Stimulated activated CD8-positive, alpha-beta memory T cell treated with anti-CD3 and anti-CD28 coated beads, Interleukin-4, amount 100 ng/mL, for 48 hours (primary cell): ENCODE results near the gene P2RY6.
"Not testable (repeated sequence)": the region's sequence is repeated elsewhere in the genome, so short reads cannot be mapped to it uniquely, and the experiment has no call there.

Experiments
- DNase-seq: peaks from one replicate; pipeline ENCODE4 v3.0.0-alpha.2; 2020

P2RY6 gene, protein sequence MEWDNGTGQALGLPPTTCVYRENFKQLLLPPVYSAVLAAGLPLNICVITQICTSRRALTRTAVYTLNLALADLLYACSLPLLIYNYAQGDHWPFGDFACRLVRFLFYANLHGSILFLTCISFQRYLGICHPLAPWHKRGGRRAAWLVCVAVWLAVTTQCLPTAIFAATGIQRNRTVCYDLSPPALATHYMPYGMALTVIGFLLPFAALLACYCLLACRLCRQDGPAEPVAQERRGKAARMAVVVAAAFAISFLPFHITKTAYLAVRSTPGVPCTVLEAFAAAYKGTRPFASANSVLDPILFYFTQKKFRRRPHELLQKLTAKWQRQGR

DNA sequence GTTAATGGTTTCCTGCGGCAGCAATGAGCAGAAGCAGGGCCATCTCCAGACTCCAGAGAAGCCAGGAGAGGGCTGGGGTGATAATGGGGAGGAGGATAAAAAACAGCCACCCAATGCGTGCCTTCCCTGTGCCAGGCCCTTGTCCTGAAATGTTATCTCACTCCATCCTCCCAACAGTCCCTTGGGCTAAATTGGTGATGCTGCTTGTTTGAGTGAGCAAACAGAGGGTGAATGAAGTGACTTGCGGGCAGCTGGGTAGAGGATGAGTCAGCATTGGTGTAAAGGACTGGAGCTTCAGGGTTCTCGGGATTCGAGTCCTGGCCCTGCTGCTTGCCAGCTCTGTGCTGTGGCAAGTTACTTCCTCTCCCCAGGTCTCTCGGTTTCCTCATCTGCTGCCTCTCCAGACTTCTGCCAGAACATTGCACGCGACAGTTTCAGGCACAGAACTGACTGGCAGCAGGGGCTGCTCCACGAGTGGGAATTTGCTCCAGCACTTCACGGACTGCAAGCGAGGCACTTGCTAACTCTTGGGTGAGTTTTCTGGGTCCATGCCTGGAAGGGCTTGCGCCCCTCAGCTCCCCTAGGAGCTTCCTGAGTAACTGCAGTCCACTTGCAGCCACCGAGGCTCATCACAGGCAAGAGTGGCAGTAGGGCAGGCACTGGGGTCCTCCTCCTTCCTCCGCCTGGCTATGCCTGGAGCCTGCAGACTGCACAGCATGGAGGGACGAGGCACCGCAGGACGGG lies at the start of gene P2RY6:
TSS of gene P2RY6 (plus strand) at position 403 of the 744 bp plus-strand sequence. CDS start 24,181 bp downstream, outside the sequence.
- no peak for DNase-seq

DNA sequence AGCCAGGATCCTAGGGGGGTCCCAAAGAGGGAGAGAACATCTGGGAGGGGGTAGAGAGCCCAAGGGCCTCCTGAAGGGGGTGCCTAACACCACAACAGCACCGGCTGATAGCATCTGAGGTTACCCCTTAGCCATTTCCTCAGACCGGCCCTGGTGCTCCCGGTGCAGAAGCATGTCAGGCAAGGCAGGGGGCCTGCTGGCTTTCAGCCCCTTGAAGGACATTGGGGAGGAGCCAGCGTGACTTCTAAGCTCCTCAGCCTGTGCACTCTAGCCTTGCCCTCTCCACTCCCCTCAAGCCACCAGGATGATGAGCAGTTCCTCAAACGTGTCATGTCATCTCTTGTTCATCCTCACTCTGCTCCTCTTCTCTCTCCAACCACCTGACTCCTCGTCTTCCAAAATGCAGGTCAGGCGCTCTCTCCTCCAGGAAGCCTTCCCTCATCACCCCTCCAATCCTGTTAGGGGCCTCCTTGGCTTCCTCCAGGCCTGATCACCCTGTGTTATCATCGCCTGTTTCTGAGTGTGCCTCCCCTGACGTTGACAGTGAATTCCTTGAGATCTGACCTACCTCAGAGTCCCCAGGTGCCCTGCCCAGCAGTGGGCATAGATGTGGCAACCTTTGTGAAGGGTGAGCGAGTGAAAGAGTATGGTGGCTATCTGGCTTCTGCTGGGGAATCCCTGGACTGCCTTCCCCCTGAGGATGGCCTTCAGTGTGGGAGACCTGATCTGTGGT lies 48.0 kb upstream of the P2RY6 start:
- no peak for DNase-seq

DNA sequence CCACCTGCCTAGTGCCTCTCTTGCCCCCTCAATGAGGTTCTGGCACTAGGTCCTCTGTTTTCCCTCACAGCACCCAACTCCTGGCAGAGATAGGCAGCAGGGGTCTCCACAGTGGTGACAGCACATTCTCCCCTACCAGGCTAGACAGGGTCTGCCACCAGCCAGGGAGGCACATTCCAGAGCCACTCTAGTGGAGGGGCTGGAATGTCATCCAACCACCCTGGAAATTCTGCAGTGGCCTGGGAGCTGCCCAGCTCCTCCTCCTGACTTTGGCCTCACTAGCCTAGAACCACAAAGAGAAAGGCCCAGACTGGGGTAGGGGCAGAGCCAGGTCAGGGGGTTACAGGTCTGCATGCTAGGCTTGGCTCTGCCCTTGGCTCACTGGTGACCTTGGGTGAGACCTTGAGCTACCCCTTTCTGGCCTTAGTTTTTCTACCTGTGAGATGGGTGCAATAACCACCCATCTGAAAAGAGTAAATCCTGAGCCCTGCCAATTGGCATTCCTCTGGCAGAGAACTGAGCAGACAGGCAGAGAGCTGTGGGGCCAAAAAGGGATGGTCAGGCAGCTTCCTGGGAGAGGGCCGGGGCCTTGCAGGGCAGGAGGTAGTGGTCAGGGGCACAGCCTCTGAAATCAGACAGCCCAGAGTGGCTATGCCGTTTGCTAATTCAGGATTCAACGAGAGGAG lies 47.0 kb upstream of the P2RY6 start:
- DNase-seq, result no peak

DNA sequence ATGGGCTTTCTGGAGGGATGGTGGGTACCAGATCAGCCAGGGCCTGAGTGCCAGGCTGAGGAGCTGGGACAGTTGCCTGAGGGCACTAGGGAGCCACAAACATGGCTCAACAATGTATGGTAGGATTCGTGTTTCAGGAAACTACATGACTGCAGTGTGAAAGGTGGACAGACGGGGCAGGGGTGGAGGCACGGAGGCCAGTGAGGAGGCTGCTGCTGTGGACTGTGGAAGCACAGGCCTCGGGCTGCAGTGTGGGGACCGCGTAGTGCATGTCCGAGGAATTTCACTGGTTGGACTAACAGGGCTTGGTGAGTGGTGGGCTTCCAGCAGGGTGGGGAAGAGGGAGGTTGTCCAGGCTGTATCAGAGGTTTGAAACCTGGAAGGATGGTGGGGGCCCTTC lies 46.3 kb upstream of the P2RY6 start:
- no peak for DNase-seq

DNA sequence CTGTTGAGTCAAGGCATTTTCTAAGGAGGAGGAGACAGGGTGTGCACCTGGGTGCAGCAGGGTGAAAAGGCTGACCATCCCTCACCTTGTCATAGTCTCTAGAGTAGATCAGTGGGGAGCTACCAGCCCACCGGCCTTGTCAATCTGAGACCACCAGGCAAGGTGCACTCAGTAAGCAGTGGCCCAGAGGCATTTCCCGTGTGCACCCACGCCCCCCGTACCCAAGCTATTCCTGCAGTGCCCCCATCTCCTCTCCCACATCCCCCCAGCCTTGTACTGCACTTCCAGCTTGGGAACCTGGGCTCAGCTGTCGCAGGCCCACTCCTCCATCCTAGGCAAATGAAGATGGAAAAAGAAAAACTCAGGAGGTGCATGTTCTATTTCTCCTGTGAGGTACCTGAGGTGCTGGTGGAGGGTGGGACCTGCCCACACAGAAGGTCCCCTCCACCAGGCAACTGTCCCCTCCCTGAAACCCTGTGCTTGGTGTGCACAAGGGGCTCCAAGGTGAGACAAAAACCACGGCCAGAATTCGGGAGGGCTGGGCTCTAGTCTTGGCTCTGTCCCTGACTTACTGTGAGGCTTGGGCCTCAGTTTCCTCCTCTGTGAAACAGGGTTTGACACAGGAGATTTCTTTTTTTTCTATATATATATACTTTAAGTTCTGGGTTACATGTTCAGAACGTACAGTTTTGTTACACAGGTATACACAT lies 45.7 kb upstream of the P2RY6 start:
- no peak for DNase-seq

DNA sequence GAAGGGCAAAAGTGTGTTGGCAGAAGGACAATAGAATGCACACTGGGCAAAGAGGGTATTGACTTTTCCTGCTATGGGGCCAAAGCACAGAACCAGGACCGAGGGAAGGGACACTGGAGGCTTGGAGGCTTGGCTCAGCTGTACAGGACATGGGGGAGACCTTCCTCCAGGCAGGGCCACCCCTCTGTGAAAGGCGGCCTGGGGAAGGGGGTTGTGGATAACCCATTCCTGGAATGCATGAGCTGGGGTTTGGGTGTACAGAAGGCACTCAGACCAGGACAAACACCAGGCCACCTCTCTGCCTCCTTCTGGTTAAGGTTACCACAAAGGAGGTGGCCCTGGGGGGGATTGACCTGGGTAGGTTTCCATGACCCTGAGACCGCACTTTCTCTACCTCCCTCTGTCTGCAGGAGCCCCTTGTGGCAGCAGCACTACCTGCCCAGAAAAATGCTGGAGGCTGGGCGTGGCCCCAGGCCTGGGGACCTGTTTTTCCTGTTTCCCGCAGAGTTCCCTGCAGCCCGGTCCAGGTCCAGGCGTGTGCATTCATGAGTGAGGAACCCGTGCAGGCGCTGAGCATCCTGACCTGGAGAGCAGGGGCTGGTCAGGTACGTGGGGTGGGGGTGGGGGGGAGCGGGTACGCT lies 44.4 kb upstream of the P2RY6 start:
- DNase-seq, result no peak

DNA sequence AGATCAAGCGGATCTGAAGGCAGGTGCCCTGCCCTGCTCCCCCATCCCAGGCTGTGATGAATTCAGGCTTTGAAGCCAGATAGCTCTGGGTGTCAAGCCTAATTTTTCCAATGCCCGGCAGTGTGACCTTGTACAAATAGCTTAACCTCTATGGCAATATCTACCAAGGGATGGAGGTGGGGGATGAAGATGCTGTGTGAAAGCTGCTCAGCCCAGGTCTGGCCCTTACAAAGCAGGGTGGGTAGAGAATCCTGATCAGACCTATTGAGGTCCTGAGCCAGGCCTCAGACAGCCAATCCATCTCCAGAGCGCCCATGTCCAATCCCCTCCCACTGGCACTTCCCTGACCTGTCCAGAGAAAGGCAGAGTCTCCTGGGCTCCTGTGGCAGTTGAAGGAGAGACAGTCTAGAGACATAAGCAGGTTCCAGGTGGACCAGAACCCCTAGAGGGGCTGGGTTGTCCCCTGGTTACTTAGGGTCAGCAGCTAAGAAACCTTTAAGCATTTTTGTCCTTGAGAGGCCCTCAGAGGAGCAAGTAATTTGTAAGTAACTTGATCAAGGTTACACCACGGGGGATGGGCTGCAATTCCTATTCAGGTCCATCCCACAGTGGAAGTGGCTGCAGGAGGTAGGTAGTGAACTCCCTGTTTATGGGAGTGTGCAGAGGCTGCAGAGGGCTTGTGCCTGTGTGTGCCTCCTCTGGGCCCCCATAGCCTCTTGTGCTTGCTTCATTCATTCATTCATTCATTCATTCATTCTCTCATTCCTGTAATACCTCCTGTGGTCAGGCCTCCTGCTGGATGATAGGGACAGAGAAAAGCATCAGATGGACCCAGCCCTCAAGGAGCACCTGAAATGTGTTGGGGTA lies 43.6 kb upstream of the P2RY6 start:
- no peak for DNase-seq

DNA sequence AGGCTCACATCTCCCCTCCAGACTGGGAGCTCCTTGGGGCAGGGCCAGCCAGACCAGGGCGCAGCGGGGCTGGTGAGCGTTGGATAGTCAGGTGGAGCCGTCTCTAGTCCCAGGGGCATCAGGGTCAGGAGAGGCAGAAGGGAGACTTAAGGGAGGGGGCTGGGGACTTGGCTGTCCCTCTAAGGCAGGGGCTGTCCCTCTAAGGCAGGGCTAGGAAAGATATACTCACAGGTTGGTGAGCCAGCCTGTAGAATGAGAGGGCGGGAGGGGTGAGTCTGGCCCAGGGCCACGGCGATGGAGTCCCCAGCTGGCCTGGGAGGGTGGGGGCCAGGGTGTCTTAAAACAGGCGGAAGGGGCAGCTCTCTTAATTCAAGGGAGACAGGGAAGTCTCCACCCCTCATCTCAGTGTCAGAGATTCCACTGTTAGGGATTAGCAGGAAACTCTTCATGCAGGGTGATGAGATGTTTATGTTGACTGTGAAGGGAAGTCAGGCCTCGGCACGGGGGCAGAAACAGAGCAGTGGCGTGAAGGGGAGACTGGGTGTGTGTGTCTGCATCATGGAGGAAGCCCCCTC lies 42.7 kb upstream of the P2RY6 start:
- DNase-seq, result no peak

DNA sequence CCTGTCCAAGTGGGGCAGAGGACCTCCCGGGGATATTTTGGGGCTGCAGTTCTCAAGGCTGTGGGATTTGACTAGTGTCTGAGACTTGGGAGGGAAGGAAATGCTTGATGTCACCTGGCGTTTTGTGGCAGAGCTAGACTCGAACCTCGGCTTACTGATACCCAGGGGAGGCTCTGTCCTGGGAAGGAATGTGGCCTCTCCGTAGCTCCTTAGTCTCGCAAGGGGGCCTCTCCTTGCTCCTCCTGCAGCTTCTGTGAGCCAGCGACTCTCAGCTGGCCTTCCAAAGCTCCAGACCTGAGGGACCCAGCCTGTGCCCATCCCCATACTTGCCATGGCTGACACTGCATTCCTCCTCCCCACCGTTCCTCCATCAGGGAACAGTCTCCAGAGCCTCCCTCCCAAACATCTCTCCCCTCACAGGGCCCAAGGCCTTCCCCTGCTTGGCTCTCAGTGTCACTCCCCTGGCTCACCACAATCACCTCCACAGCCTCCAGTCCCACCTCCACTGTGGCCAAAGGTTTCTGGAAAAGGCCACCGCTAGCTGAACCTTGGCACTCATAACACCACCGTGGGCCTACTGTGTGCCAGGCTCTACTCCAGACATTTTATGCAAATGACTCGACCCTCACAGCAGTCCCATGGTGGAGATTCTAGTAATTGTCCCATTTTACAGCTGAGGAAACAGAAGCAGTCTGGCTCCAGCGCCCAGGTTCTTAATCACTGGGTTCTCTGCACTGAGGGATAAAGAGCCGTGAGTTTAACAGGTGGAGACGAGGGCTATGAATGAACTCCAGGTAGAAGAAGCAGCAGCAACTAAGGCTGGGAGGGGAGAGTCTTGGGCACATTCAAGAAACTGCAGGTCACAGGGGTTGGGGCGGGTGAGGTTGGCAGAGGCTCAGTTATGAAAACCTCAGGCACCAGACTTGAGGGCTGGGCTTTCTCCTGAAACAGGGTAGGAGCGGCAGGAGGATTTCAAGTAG lies 42.0 kb upstream of the P2RY6 start:
- no peak for DNase-seq

DNA sequence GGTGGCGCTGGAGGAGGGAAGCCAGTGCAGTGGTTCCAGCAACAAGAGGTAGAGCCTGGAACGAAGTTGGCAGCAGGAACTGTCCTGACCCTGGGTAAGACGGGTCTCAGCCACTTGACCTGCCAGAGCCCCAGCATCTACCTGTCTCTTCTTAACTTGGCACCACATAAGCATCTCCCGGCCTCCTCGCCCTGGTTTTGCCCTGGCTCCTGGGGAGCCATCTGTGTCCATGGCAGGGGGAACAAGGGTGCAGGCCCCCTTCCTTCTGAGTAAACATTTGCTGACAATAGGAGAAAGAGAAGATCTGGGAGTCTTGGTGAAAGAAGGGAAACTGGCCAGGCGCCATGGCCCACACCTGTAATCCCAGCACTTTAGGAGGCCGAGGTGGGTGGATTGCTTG lies 41.2 kb upstream of the P2RY6 start:
- DNase-seq, result no peak

DNA sequence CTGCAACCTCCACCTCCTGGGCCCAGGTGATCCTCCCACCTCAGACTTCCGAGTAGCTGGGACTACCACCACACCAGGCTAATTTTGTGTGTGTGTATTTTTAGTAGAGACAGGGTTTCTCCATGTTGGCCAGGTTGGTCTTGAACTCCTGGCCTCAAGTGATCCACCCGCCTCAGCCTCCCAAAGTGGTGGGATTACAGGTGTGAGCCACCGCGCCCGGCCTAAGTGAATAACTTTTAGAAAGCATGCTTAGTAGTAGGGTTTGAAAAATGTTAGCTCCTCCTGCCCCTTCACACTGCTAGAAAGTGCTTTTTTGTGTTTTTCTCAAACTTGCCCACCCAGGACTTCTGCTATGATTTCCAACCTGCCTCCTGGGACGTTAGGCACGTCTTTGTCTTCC lies 39.7 kb upstream of the P2RY6 start:
- DNase-seq, result not testable (repeated sequence)

DNA sequence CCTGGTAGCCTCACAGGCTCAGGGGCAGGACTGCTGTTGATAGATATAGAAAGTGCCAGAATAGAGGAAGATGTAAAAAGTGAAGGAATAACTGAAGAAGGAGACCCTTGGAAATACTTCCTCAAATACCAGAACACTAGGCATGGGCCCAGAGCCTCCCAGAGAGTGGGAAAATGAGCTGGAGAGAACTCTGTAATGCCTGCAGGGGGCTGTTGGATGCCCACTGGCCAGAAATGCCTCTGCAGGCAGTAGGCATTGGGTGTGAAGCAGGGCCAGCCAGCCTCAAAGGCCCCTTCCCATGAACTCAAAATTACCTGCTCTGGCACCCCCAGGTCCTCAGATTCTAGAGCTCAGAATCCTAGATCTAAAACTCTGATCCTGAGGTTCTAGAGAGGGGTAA lies 38.9 kb upstream of the P2RY6 start:
- no peak for DNase-seq

DNA sequence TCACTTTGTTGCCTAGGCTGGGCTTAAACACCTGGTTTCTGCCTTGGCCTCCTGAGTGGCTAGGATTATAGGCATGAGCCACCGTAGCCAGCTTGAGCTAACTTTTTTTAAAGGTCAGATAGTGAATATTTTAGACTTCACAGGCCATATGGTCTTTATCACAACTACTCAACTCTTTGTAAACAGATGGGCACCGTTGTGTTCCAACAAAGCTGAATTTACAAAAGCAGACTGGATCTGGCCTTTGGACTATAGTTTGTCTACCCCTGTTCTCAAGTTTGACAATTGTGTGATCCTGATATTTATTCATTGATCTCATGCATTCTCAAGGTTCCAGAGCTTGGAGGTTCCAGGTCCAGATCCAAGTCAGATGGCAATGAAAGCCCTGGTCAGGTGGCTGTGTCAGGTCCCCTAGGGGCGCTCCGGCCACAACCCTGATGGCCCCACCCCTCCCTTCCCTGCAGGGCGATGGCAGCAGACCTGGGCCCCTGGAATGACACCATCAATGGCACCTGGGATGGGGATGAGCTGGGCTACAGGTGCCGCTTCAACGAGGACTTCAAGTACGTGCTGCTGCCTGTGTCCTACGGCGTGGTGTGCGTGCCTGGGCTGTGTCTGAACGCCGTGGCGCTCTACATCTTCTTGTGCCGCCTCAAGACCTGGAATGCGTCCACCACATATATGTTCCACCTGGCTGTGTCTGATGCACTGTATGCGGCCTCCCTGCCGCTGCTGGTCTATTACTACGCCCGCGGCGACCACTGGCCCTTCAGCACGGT lies 38.3 kb upstream of the P2RY6 start:
- no peak for DNase-seq

DNA sequence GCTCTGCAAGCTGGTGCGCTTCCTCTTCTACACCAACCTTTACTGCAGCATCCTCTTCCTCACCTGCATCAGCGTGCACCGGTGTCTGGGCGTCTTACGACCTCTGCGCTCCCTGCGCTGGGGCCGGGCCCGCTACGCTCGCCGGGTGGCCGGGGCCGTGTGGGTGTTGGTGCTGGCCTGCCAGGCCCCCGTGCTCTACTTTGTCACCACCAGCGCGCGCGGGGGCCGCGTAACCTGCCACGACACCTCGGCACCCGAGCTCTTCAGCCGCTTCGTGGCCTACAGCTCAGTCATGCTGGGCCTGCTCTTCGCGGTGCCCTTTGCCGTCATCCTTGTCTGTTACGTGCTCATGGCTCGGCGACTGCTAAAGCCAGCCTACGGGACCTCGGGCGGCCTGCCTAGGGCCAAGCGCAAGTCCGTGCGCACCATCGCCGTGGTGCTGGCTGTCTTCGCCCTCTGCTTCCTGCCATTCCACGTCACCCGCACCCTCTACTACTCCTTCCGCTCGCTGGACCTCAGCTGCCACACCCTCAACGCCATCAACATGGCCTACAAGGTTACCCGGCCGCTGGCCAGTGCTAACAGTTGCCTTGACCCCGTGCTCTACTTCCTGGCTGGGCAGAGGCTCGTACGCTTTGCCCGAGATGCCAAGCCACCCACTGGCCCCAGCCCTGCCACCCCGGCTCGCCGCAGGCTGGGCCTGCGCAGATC lies 37.5 kb upstream of the P2RY6 start:
- DNase-seq, result no peak

DNA sequence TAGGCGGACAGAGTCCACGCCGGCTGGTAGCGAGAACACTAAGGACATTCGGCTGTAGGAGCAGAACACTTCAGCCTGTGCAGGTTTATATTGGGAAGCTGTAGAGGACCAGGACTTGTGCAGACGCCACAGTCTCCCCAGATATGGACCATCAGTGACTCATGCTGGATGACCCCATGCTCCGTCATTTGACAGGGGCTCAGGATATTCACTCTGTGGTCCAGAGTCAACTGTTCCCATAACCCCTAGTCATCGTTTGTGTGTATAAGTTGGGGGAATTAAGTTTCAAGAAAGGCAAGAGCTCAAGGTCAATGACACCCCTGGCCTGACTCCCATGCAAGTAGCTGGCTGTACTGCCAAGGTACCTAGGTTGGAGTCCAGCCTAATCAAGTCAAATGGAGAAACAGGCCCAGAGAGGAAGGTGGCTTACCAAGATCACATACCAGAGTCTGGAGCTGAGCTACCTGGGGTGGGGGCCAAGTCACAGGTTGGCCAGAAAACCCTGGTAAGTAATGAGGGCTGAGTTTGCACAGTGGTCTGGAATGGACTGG lies 36.8 kb upstream of the P2RY6 start:
- no peak for DNase-seq

DNA sequence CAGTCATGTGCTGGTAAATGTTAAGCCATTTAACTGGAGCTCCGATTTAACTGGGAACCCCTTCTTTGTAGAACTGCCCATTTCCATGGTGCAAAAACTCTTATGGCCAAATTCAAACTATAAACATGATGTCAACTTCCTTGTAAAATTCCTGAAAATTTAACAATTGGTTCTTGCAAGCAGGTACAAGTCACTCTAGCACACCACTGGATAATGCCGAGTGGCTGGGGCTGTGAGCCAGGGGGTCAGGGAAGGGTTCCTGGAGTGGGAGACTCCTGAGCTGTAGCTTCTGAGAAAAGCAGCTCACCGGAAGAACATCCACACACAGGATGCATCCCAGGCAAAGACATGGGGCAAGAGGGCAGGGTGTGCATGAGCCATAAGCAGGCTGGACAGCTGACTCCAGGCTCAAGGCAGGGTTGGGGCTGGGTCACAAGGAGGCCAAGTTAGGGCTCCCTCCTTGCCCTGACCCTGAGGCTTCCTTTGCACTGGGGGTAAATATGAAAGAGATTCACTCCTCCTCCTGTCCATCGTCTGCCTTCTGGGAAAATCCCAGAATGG lies 35.9 kb upstream of the P2RY6 start:
- DNase-seq, result no peak

DNA sequence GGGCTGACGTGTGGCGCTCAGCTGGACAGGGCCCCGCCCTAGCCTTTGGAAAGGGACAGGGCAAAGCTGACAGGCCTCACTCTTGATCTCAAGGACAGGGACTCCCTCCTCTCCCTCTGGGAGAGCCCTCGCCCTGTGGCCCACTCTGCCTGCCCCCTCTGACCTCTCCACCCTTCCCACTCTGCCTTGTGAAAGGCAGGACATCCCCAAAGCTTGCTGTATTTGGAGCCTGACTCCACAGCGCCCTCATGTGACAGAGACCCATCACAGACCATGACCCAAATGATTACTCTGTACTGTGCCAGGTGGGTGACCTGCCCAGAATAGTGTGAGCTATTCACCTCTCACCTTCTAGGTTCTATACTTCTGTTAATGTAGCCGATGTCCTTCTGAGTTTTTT lies 35.3 kb upstream of the P2RY6 start:
- peak; percentile 65 for DNase-seq
